ENCODE measurements around the gene EOGT. TPM values are rescaled to one million over a fixed set of nuclear protein-coding genes. Genes with fewer than 3 reads are reported as not detected.

EOGT gene
- total RNA-seq, 2 experiments from 2014 or later = 5.9 to 10.8 TPM

DNA sequence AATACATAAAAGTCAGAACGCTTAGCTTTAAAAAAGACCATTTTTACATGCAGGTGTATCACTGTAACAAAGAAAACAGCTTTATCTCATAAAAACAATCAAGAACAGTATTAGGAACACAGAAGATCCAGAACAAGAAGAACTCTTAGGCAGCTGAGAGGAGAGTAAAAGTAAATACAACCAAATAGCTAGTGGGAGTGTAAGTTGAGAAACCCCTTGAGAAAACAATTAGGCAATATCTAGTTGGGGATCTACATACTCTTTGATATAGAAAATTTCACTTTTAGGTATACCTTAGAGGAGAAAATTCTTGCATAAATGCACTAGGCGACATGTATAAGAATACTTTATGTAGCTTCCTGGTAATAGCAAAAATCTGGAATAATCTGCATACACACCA, 31.1 kb upstream of the EOGT start:
- no peak for DNase-seq (ENCODE audit: low spot score)
- ChIA-PET POLR2A (interaction anchor here (0.7 to 1.6 kb wide), 6 partner anchors 9 to 1523 kb away, joined by 3 to 6 read pairs (median 3); partner anchors contain the start of gene ARL6IP5), CTCF (ENCODE audit: unreplicated experiment) (no interaction called here)
- Histone ChIP-seq H3K27ac (ENCODE audit: low read depth, low read length, poor library complexity, severe bottlenecking) (no peak overlapping the region), H3K79me2 (ENCODE audit: insufficient read depth, low read depth, low read length) (peaks cover 16% of the 10 kb centered on the region), H3K4me1 (ENCODE audit: insufficient read depth, low read length, poor library complexity, severe bottlenecking) (no peaks in the 10 kb centered on the region), H3K36me3 (ENCODE audit: insufficient read depth, low read length) (peaks cover 87% of the 10 kb centered on the region), H4K20me1 (ENCODE audit: insufficient read depth, low read length) (peaks cover 3% of the 10 kb centered on the region; the same call in 1 of the 2 replicates), H3K4me2 (ENCODE audit: low read length) (no peak overlapping the region), H3K9me3 (ENCODE audit: low read length) (no peaks in the 10 kb centered on the region), H3K9me2 (ENCODE audit: insufficient read depth, low read length) (no peaks in the 10 kb centered on the region), H2AFZ (ENCODE audit: low read length) (no peak overlapping the region), H3K4me3 (ENCODE audit: low read depth, low read length, poor library complexity, severe bottlenecking) (no peak overlapping the region)
- BruUV-seq (replicated peaks) = no TSS peak
- intact Hi-C loops (cut with micrococcal nuclease; ENCODE audit: unreplicated experiment) = no loop called here
- no peak for TF ChIP-seq EZH2phosphoT487 (IDR thresholded peaks at IDR 0.05; ENCODE audit: borderline replicate concordance, low read depth, low read length)
- TF ChIP-seq, protein P1, sequence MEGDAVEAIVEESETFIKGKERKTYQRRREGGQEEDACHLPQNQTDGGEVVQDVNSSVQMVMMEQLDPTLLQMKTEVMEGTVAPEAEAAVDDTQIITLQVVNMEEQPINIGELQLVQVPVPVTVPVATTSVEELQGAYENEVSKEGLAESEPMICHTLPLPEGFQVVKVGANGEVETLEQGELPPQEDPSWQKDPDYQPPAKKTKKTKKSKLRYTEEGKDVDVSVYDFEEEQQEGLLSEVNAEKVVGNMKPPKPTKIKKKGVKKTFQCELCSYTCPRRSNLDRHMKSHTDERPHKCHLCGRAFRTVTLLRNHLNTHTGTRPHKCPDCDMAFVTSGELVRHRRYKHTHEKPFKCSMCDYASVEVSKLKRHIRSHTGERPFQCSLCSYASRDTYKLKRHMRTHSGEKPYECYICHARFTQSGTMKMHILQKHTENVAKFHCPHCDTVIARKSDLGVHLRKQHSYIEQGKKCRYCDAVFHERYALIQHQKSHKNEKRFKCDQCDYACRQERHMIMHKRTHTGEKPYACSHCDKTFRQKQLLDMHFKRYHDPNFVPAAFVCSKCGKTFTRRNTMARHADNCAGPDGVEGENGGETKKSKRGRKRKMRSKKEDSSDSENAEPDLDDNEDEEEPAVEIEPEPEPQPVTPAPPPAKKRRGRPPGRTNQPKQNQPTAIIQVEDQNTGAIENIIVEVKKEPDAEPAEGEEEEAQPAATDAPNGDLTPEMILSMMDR (conservative IDR thresholded peaks at IDR 0.05; ENCODE audit: low read length) = no peak

DNA sequence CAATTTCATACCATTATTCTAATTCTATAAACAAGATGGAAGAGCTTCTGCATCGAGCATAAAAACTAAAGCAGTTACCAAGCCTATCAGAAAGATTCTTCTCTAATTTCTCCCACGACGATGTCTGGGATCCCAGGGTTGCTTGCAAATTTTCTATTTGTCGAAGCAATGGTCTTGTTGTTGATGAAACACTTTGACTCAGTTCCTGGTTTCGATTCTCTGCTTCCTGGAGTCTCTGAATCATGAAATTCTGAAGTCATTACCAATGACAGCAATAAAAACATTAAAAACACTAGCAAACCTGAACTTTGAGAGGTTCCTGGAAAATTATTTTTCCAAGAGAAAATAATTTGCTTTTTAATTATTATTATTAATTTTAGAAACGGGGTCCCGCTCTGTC, 20.0 kb upstream of the EOGT start:
- intact Hi-C loops (cut with micrococcal nuclease; ENCODE audit: unreplicated experiment) = no loop called here
- Histone ChIP-seq H3K9me2 (ENCODE audit: insufficient read depth, low read length) (no peaks in the 10 kb centered on the region), H3K9me3 (ENCODE audit: low read length) (no peaks in the 10 kb centered on the region), H3K4me3 (ENCODE audit: low read depth, low read length, poor library complexity, severe bottlenecking) (no peak overlapping the region), H2AFZ (ENCODE audit: low read length) (no peak overlapping the region), H3K36me3 (ENCODE audit: insufficient read depth, low read length) (peaks cover 93% of the 10 kb centered on the region), H3K4me2 (ENCODE audit: low read length) (no peak overlapping the region), H3K79me2 (ENCODE audit: insufficient read depth, low read depth, low read length) (no peaks in the 10 kb centered on the region), H3K27ac (ENCODE audit: low read depth, low read length, poor library complexity, severe bottlenecking) (no peak overlapping the region), H4K20me1 (ENCODE audit: insufficient read depth, low read length) (no peaks in the 10 kb centered on the region), H3K4me1 (ENCODE audit: insufficient read depth, low read length, poor library complexity, severe bottlenecking) (no peaks in the 10 kb centered on the region)
- POLR2A ChIA-PET = no interaction called here
- TF ChIP-seq, protein P1 (conservative IDR thresholded peaks at IDR 0.05; ENCODE audit: low read length) = no peak
- no peak for TF ChIP-seq EZH2phosphoT487 (IDR thresholded peaks at IDR 0.05; ENCODE audit: borderline replicate concordance, low read depth, low read length)
- BruUV-seq (replicated peaks) = no TSS peak
- CTCF ChIA-PET (ENCODE audit: unreplicated experiment) = no interaction called here
- no peak for DNase-seq (ENCODE audit: low spot score)

DNA sequence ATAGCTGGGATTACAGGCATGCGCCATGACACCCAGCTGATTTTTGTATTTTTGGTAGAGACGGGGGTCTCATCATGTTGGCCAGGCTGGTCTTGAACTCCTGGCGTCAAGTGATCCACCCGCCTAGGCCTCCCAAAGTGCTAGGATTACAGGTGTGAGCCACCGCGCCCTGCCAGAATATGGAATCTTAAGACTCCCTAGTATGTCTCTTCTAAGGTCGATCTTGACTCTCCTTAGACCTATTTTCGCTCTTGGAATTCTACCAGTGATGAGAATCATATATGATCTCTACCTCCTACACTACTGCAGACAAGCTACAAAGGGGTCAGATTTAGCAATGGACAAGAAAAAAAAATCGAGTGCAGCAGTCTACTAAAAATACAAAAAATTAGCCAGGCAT, 19.3 kb upstream of the EOGT start:
- no peak for TF ChIP-seq EZH2phosphoT487 (IDR thresholded peaks at IDR 0.05; ENCODE audit: borderline replicate concordance, low read depth, low read length)
- TF ChIP-seq, protein P1 (conservative IDR thresholded peaks at IDR 0.05; ENCODE audit: low read length) = no peak
- Histone ChIP-seq H2AFZ (ENCODE audit: low read length) (no peak overlapping the region), H4K20me1 (ENCODE audit: insufficient read depth, low read length) (no peaks in the 10 kb centered on the region), H3K9me2 (ENCODE audit: insufficient read depth, low read length) (no peaks in the 10 kb centered on the region), H3K4me2 (ENCODE audit: low read length) (no peak overlapping the region), H3K4me3 (ENCODE audit: low read depth, low read length, poor library complexity, severe bottlenecking) (no peak overlapping the region), H3K36me3 (ENCODE audit: insufficient read depth, low read length) (peaks cover 93% of the 10 kb centered on the region), H3K9me3 (ENCODE audit: low read length) (no peaks in the 10 kb centered on the region), H3K79me2 (ENCODE audit: insufficient read depth, low read depth, low read length) (no peaks in the 10 kb centered on the region), H3K4me1 (ENCODE audit: insufficient read depth, low read length, poor library complexity, severe bottlenecking) (no peaks in the 10 kb centered on the region), H3K27ac (ENCODE audit: low read depth, low read length, poor library complexity, severe bottlenecking) (no peak overlapping the region)
- ChIA-PET CTCF (ENCODE audit: unreplicated experiment) (no interaction called here), POLR2A (interaction anchor here (0.7 to 1.3 kb wide), 2 partner anchors 17 to 31 kb away, joined by 3 to 4 read pairs; no protein-coding TSS in a partner anchor)
- no TSS peak for BruUV-seq (replicated peaks)
- DNase-seq (ENCODE audit: low spot score) = no peak
- intact Hi-C loops (cut with micrococcal nuclease; ENCODE audit: unreplicated experiment) = no loop called here
